Measurements from ENCODE around the gene ZNF800. TPM values are rescaled to one million over a fixed set of nuclear protein-coding genes. Genes with fewer than 3 reads are reported as not detected.

Gene ZNF800
- total and polyA plus RNA-seq, 3 experiments from 2014 or later: 43.8 to 51.5 (median 43.8) TPM

DNA sequence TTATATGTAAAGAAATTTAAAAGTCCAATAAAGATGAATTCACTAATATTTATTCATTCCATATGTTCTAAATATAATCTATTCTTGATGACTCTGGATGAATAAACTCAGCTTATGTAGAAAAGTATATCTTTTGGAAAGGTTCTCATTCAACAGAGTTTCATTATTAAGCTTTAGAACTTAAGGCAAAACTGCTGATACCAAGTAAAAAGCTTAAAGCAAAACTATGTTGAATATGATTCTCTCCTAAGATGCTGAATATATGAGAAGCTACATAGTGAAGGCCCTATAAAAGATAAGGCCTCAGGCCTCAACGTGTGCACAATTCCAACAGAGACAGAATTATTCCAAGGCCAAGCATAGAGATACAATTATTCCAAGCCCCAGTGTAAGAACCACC is 30.8 kb downstream of the ZNF800 start:
- ChIA-PET POLR2A (no interaction called here), CTCF (interaction anchor here (1.0 to 2.0 kb wide), 3 partner anchors 8 to 86 kb away, joined by 3 to 7 read pairs (median 3); no protein-coding TSS in a partner anchor)
- H3K27me3 Mint-ChIP-seq: no peaks in the 10 kb centered on the region
- H3K4me3 ChIP-seq (ENCODE audit: low read length): no peak overlapping the region
- peaks cover 0 to 43% (median 2%) of the 10 kb centered on the region in 3 donors for H3K36me3 Mint-ChIP-seq
- H3K9me3 ChIP-seq (ENCODE audit: low read length): no peaks in the 10 kb centered on the region
- H3K4me1 Mint-ChIP-seq: peaks cover 18 to 26% (median 25%) of the 10 kb centered on the region in 3 donors
- no peaks in the 10 kb centered on the region for H3K27me3 ChIP-seq (ENCODE audit: insufficient read depth, low read length, poor library complexity, severe bottlenecking)
- H3K27ac ChIP-seq (ENCODE audit: low read depth, low read length): no peak overlapping the region
- H3K36me3 ChIP-seq (ENCODE audit: insufficient read depth, low read length): peaks cover 6% of the 10 kb centered on the region
- H3K4me3 Mint-ChIP-seq: no peak overlapping the region
- no peaks in the 10 kb centered on the region for H3K9me3 Mint-ChIP-seq
- DNase-seq: no peak
- H3K27ac Mint-ChIP-seq: peak overlapping the region in 4 of 8 donors; percentile 16 to 30 (median 24)
- H3K4me1 ChIP-seq (ENCODE audit: insufficient read depth, low read length): no peaks in the 10 kb centered on the region

DNA sequence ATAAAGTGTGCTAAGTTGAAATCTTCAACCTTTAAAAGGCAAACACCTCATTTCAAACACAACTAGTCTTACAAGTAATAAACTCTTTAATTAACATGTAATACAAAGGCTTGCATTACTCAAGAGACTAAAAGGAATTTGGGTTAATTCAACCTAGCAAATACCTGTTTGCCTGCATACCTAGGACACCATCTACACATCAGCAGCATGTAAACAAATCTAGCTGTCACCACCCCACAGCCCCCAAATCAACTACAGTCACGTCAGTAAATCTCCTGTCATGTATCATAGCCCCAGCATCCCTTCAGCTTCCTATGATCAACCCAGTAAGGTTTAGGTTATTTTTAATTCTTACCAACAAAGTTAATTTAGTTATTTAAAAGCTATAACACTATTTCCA is 33.5 kb downstream of the ZNF800 start:
- Histone ChIP-seq H3K4me3 (ENCODE audit: low read length) (no peak overlapping the region), H3K27ac (ENCODE audit: low read depth, low read length) (no peak overlapping the region), H3K27me3 (ENCODE audit: insufficient read depth, low read length, poor library complexity, severe bottlenecking) (no peaks in the 10 kb centered on the region), H3K36me3 (ENCODE audit: insufficient read depth, low read length) (peaks cover 6% of the 10 kb centered on the region), H3K4me1 (ENCODE audit: insufficient read depth, low read length) (no peaks in the 10 kb centered on the region), H3K9me3 (ENCODE audit: low read length) (no peaks in the 10 kb centered on the region)
- Mint-ChIP-seq H3K9me3 (no peaks in the 10 kb centered on the region), H3K4me1 (peaks cover 19 to 39% (median 28%) of the 10 kb centered on the region in 3 donors), H3K36me3 (peaks cover 0 to 41% (median 5%) of the 10 kb centered on the region in 3 donors), H3K4me3 (no peak overlapping the region), H3K27me3 (no peaks in the 10 kb centered on the region), H3K27ac (peak overlapping the region in 4 of 8 donors; percentile 35 to 81 (median 51))
- ChIA-PET POLR2A (no interaction called here), CTCF (no interaction called here)
- DNase-seq: no peak

DNA sequence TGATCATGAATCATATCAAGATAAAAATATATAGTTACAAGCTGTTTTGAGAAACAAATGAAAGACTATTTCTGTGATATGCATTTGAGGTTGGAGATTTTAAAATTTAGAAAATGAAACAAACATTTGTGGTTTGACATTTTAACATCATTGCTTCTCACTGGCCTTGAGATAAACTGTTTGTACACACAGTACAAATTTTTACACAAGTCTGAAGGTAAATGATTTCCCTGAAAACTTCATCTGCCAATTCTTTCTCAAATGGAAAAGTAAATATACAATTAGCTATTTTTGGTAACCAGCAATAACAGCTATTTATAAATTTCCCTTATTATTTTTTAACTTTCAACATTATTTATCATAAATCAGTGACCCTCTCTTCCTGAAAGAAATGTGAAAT is 38.6 kb downstream of the ZNF800 start:
- Mint-ChIP-seq H3K9me3 (no peaks in the 10 kb centered on the region), H3K36me3 (peaks cover 0 to 23% (median 5%) of the 10 kb centered on the region in 3 donors), H3K4me3 (no peak overlapping the region), H3K4me1 (peaks cover 18 to 38% (median 32%) of the 10 kb centered on the region in 3 donors), H3K27ac (peak overlapping the region in 1 of 8 donors; percentile 48), H3K27me3 (no peaks in the 10 kb centered on the region)
- CTCF ChIA-PET: interaction anchor here (2.7 kb wide), 1 partner anchor 93 kb away, joined by 12 read pairs; no protein-coding TSS in a partner anchor
- POLR2A ChIA-PET: interaction anchor here (1.0 kb wide), 1 partner anchor 39 kb away, joined by 4 read pairs; the partner anchor contains the start of gene ZNF800
- DNase-seq: no peak
- Histone ChIP-seq H3K4me1 (ENCODE audit: insufficient read depth, low read length) (no peaks in the 10 kb centered on the region), H3K27ac (ENCODE audit: low read depth, low read length) (no peak overlapping the region), H3K4me3 (ENCODE audit: low read length) (no peak overlapping the region), H3K9me3 (ENCODE audit: low read length) (no peaks in the 10 kb centered on the region), H3K36me3 (ENCODE audit: insufficient read depth, low read length) (no peaks in the 10 kb centered on the region), H3K27me3 (ENCODE audit: insufficient read depth, low read length, poor library complexity, severe bottlenecking) (no peaks in the 10 kb centered on the region)

DNA sequence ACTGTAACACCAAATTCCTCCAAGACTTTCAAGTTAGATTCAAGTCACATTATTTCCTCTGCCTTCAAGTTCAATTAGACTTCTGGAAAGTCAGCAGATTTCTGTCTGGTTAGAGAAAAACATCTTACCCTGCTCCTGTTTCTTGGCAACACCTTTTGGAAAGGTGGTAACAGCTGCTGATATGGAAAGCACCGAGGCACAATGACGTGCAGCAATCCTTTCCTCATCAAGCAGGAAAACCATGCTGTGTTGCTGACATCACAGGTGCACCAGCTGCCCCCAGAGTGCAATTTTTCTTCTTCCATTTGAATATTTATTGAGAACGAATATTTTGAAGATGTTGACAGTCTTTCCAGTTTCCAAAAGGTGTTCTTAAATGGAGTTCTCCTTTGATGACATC is 41.9 kb downstream of the ZNF800 start:
- H3K27me3 ChIP-seq (ENCODE audit: insufficient read depth, low read length, poor library complexity, severe bottlenecking): no peaks in the 10 kb centered on the region
- no peak for DNase-seq
- Mint-ChIP-seq H3K9me3 (no peaks in the 10 kb centered on the region), H3K27me3 (no peaks in the 10 kb centered on the region), H3K36me3 (peaks cover 0 to 8% (median 4%) of the 10 kb centered on the region in 3 donors), H3K4me3 (no peak overlapping the region), H3K27ac (peak overlapping the region in 3 of 8 donors; percentile 2 to 49 (median 47)), H3K4me1 (peaks cover 15 to 40% (median 40%) of the 10 kb centered on the region in 3 donors)
- H3K4me1 ChIP-seq (ENCODE audit: insufficient read depth, low read length): no peaks in the 10 kb centered on the region
- no peaks in the 10 kb centered on the region for H3K36me3 ChIP-seq (ENCODE audit: insufficient read depth, low read length)
- H3K27ac ChIP-seq (ENCODE audit: low read depth, low read length): no peak overlapping the region
- no peaks in the 10 kb centered on the region for H3K9me3 ChIP-seq (ENCODE audit: low read length)
- no peak overlapping the region for H3K4me3 ChIP-seq (ENCODE audit: low read length)
- ChIA-PET POLR2A (interaction anchor here (3.4 kb wide), 1 partner anchor 41 kb away, joined by 22 read pairs; the partner anchor contains the start of gene ZNF800), CTCF (interaction anchor here (3.2 kb wide), 1 partner anchor 42 kb away, joined by 25 read pairs; the partner anchor contains the start of gene ZNF800)

DNA sequence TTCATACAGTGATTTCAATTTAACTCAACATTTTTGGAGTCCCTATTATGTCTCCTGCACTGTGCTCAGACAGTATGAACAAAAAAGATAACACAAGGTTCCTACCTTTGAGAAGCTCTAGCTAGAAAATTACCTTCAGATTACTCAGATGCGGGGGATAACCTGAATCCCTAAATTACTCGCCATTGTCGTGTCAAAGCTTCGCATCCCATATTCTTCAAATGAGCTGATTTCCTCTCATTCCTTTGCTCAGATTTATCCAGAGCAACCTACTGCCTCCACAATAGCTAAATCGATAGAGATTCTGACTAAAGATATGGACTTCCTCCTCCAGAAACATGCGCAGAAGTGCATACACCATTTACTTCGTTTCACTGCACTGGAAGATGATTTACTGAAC is 42.6 kb downstream of the ZNF800 start:
- H3K36me3 ChIP-seq (ENCODE audit: insufficient read depth, low read length): no peaks in the 10 kb centered on the region
- H3K4me3 Mint-ChIP-seq: no peak overlapping the region
- POLR2A ChIA-PET: interaction anchor here (3.4 kb wide), 1 partner anchor 42 kb away, joined by 22 read pairs; the partner anchor contains the start of gene ZNF800
- no peaks in the 10 kb centered on the region for H3K4me1 ChIP-seq (ENCODE audit: insufficient read depth, low read length)
- H3K4me1 Mint-ChIP-seq: peaks cover 12 to 35% (median 33%) of the 10 kb centered on the region in 3 donors
- H3K36me3 Mint-ChIP-seq: peaks cover 0 to 3% (median 2%) of the 10 kb centered on the region in 3 donors
- H3K27me3 ChIP-seq (ENCODE audit: insufficient read depth, low read length, poor library complexity, severe bottlenecking): no peaks in the 10 kb centered on the region
- no peaks in the 10 kb centered on the region for H3K9me3 ChIP-seq (ENCODE audit: low read length)
- no peak for DNase-seq
- CTCF ChIA-PET: interaction anchor here (3.0 to 3.2 kb wide), 2 partner anchors 28 to 43 kb away, joined by 18 to 25 read pairs; partner anchors contain the start of gene ZNF800
- H3K4me3 ChIP-seq (ENCODE audit: low read length): no peak overlapping the region
- peak overlapping the region in 5 of 8 donors; percentile 13 to 64 (median 52) for H3K27ac Mint-ChIP-seq
- peaks cover 0 to 3% of the 10 kb centered on the region in 2 donors for H3K27me3 Mint-ChIP-seq
- no peaks in the 10 kb centered on the region for H3K9me3 Mint-ChIP-seq
- H3K27ac ChIP-seq (ENCODE audit: low read depth, low read length): no peak overlapping the region

DNA sequence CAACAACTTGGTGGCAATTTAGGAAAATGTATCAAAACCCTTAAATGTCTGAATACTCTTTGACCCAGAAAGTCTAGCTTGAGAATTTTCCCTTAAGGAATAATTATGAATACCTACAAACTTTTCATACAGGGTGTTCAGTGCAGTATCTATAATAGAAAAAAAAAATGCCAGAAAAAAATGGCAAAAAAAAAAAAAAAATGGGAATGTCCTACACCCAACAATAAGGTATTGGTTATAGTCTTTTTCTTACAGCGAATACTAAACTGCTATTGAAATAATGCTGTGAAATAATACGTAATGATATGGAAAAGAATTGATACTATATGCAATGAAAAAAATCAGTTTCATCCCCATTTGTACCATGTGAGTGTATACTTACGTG is 44.3 kb downstream of the ZNF800 start:
- H3K4me1 ChIP-seq (ENCODE audit: insufficient read depth, low read length): no peaks in the 10 kb centered on the region
- Mint-ChIP-seq H3K36me3 (peaks cover 0 to 3% (median 2%) of the 10 kb centered on the region in 3 donors), H3K4me1 (peaks cover 12 to 26% (median 24%) of the 10 kb centered on the region in 3 donors), H3K4me3 (peak overlapping the region; percentile 29 to 80 (median 63)), H3K9me3 (no peaks in the 10 kb centered on the region), H3K27ac (peak overlapping the region in 2 of 8 donors; percentile 8 to 72), H3K27me3 (peaks cover 0 to 3% of the 10 kb centered on the region in 2 donors)
- POLR2A ChIA-PET: interaction anchor here (1.4 to 3.4 kb wide), 2 partner anchors 43 to 99 kb away, joined by 5 to 22 read pairs; partner anchors contain the start of gene ZNF800
- H3K27me3 ChIP-seq (ENCODE audit: insufficient read depth, low read length, poor library complexity, severe bottlenecking): no peaks in the 10 kb centered on the region
- H3K4me3 ChIP-seq (ENCODE audit: low read length): no peak overlapping the region
- no peaks in the 10 kb centered on the region for H3K36me3 ChIP-seq (ENCODE audit: insufficient read depth, low read length)
- no peaks in the 10 kb centered on the region for H3K9me3 ChIP-seq (ENCODE audit: low read length)
- CTCF ChIA-PET: interaction anchor here (0.7 to 3.2 kb wide), 33 partner anchors 8 to 249 kb away, joined by 3 to 44 read pairs (median 4); partner anchors contain the start of gene ZNF800
- no peak for DNase-seq
- no peak overlapping the region for H3K27ac ChIP-seq (ENCODE audit: low read depth, low read length)

DNA sequence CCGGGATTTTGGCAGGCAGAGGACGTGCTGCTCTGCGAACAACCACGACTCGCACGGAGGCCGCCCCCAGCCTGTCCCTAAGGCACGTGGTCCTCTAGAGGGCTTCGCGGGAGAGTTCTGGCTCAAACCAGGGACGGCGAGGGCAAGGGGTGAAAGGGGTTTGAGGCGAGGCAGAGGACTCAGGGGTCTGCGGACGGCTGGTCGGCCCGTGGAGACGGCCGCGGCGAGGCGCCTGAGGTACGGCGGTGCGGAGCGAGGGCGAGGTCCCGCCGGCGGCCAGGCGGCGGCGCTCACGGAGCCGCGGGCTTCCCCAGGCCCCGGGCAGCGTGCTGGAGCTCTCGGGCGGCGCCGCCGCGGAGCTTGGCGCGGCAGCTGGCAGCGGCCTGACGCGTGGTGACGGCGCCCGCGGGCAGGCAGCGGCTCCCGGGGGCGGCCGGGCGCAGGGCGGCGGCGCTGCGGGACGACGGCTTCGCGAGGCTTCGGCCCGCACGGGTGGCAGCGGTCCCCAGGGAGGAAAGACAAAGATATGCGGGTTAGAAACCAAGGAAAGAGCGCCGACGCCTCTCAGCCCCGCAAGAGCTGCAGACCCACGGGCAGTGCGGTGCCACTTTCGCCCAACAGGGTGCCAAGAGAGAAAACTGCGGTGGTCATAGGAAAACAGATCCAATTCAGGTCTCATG is 44.8 kb downstream of the ZNF800 start:
- Histone ChIP-seq H3K4me1 (ENCODE audit: insufficient read depth, low read length) (no peaks in the 10 kb centered on the region), H3K27me3 (ENCODE audit: insufficient read depth, low read length, poor library complexity, severe bottlenecking) (no peaks in the 10 kb centered on the region), H3K4me3 (ENCODE audit: low read length) (no peak overlapping the region), H3K36me3 (ENCODE audit: insufficient read depth, low read length) (no peaks in the 10 kb centered on the region), H3K27ac (ENCODE audit: low read depth, low read length) (no peak overlapping the region), H3K9me3 (ENCODE audit: low read length) (no peaks in the 10 kb centered on the region)
- peak; percentile 59 to 74 (median 66) for DNase-seq
- peaks cover 0 to 2% (median 2%) of the 10 kb centered on the region in 3 donors for H3K36me3 Mint-ChIP-seq
- H3K4me1 Mint-ChIP-seq: peaks cover 12 to 26% (median 24%) of the 10 kb centered on the region in 3 donors
- peak overlapping the region in 4 of 8 donors; percentile 8 to 72 (median 30) for H3K27ac Mint-ChIP-seq
- CTCF ChIA-PET: interaction anchor here (0.7 to 3.2 kb wide), 33 partner anchors 8 to 249 kb away, joined by 3 to 44 read pairs (median 4); partner anchors contain the start of gene ZNF800
- peak overlapping the region; percentile 29 to 85 (median 64) for H3K4me3 Mint-ChIP-seq
- peaks cover 0 to 3% of the 10 kb centered on the region in 2 donors for H3K27me3 Mint-ChIP-seq
- H3K9me3 Mint-ChIP-seq: no peaks in the 10 kb centered on the region
- POLR2A ChIA-PET: interaction anchor here (1.4 to 3.4 kb wide), 2 partner anchors 44 to 100 kb away, joined by 5 to 22 read pairs; partner anchors contain the start of gene ZNF800
